ENCODE results near the gene HOXC10.

The HOXC10 gene

DNA sequence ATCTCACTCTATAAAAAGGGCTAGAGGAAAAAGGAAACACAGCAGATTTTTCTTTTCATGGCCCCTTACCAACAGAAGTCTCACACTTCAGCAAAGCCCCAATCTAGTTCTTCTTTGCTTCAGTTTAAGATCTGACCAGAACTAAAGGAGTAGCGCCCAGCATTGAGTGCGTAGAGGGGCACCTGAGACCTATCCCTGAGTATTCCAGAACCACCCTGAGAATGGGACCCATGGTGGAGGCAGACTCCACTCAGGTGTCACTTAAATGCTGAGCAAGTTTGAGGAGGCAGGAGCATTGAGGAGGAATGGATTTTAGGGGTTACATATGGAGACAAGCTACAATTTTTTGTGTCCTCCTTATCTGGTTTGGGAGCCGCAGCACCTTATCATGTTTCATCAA lies 13.8 kb upstream of the HOXC10 start:
- no peak for DNase-seq (ENCODE audit: low read depth in 2 of 2)
- no peak for TF ChIP-seq CTCF (IDR thresholded peaks at IDR 0.05; ENCODE audit: low read depth, low read length)

GRCh38 chr12:53971686-53972085 lies 13.3 kb upstream of the HOXC10 start:
- H3K4me3 ChIP-seq (replicated peaks in 1 of 2; ENCODE audit: low read depth in 2 of 2, low read length in 2 of 2): no peak overlapping the region
- TF ChIP-seq CTCF (IDR thresholded peaks at IDR 0.05; ENCODE audit: low read depth, low read length): no peak
- DNase-seq (ENCODE audit: low read depth in 2 of 2): no peak

More for the DNA sequence above, 13.8 kb upstream of the HOXC10 start:
- H3K4me3 ChIP-seq (replicated peaks in 1 of 2; ENCODE audit: low read depth in 2 of 2, low read length in 2 of 2): no peak overlapping the region

DNA sequence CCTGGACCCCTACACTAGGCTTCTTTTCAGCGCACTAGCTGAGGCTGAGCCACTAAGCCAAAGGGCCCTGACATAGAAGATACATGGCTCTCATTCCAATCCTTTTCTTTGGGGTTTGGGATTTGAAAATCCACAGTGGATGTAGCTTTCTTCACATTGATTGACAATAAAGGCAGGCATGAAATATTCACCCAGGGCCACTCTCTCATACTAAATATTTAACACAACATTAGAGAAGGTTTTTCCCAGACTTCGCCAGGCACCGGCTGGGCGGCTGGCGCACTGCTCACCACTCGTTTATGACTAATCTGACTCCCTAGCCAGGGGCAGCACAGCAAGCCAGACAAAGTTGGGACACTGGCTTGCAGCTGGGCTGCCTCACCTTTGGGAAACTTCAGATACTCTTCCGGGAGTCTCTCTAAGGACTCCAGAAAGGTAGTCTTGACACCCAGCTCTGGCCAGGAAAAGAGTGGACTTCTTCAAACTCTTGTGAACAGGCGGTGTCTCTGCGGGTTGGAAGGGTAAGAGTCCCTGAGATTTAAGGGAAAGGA lies 12.7 kb upstream of the HOXC10 start:
- TF ChIP-seq CTCF (IDR thresholded peaks at IDR 0.05; ENCODE audit: low read depth, low read length): no peak
- no peak overlapping the region for H3K4me3 ChIP-seq (replicated peaks in 1 of 2; ENCODE audit: low read depth in 2 of 2, low read length in 2 of 2)
- DNase-seq (ENCODE audit: low read depth in 2 of 2): no peak

- H3K4me3 ChIP-seq (replicated peaks in 1 of 2; ENCODE audit: low read depth in 2 of 2, low read length in 2 of 2): no peak within 1 kb of the TSS
- DNase-seq (ENCODE audit: low read depth in 2 of 2): no peak
- TF ChIP-seq CTCF (IDR thresholded peaks at IDR 0.05; ENCODE audit: low read depth, low read length): no peak
Observed at GRCh38 chr12:53972722-53973235, 12.2 kb upstream of the HOXC10 start, which contains the start of gene HOXC11. Gene HOXC11 (plus strand): TSS chr12:53973126. CDS start chr12:53973242, 116 bp downstream.

GRCh38 chr12:53973236-53974042 lies 11.5 kb upstream of the HOXC10 start:
- no peak overlapping the region for H3K4me3 ChIP-seq (replicated peaks in 1 of 2; ENCODE audit: low read depth in 2 of 2, low read length in 2 of 2)
- no peak for TF ChIP-seq CTCF (IDR thresholded peaks at IDR 0.05; ENCODE audit: low read depth, low read length)
- no peak for DNase-seq (ENCODE audit: low read depth in 2 of 2)

GRCh38 chr12:53974084-53975063 lies 10.6 kb upstream of the HOXC10 start, which contains the start of gene HOTAIR:
Gene HOTAIR (minus strand): TSS chr12:53974954.
- H3K4me3 ChIP-seq (replicated peaks in 1 of 2; ENCODE audit: low read depth in 2 of 2, low read length in 2 of 2): no peak within 1 kb of the TSS
- DNase-seq (ENCODE audit: low read depth in 2 of 2): no peak
- TF ChIP-seq CTCF (IDR thresholded peaks at IDR 0.05; ENCODE audit: low read depth, low read length): no peak

All from cardiac fibroblast (primary cell).